GM18502 (cell line): ENCODE results near the gene SARNP.
"Not testable (repeated sequence)": the region's sequence is repeated elsewhere in the genome, so short reads cannot be mapped to it uniquely, and the experiment has no call there.

Experiments used
- ATAC-seq: cut with Tn5 transposase; IDR thresholded peaks from one replicate; pipeline ENCODE4 v1.9.1; 2021; ENCODE audit warnings: mild to moderate bottlenecking; ENCODE audit not compliant: unreplicated experiment, poor library complexity

Gene SARNP

GRCh38 chr12:55817345-55818139, at the start of gene SARNP, which contains the start of gene ORMDL2:
Gene SARNP, minus strand, starts transcription at chr12:55817724. Its CDS starts 23 bp downstream, at chr12:55817701.
Gene ORMDL2, plus strand, starts transcription at chr12:55818041. Its CDS starts 959 bp downstream, at chr12:55819000.
- ATAC-seq: peak; percentile 97

DNA sequence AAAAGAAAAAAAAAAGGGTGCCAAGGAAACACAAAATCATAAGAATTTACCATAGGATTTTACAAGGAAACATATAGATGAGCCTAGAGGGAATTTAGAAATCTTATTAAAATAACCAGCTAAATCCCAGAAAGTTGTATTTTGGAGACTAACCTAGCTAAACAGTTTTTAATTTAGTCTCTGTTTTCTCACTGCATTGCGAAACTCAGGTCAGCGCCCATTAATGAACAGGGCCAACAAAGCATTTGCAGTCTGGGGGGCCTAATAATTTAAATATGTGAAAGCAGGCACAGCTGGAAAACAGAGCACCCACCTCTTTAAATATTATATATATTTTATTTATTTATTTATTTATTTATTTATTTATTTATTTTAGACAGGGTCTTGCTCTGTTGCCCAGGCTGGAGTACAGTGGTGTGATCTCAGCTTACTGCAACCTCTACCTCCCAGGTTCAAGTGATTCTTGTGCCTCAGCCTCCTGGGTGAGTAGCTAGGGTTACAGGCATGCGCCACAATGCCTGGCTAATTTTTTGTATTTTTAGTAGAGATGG, 49.0 kb upstream of the SARNP start:
- not testable (repeated sequence) for ATAC-seq

DNA sequence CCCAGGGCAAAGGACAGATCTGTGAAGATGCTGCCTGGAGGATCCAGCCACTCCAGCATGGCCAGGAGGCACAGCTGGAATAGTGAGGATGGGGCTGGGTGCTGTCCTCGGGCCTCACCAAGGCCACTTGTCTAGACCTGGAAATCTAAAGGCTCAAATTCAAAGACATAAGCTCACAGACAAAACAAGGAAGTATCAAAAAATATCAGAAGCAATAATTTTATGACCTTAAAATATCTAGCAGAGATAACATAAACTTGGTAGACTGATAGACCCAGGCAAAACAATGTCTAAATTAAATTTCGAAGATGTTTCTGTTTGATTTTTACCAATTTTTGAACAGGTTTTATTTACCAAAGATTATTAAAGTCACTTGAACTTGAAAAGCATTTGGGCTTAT, 47.8 kb upstream of the SARNP start:
- ATAC-seq: no peak

- not testable (repeated sequence) for ATAC-seq
Observed at GRCh38 chr12:55862931-55863330, 45.4 kb upstream of the SARNP start.

- ATAC-seq: no peak
Observed at GRCh38 chr12:55862286-55862685, 44.8 kb upstream of the SARNP start.

DNA sequence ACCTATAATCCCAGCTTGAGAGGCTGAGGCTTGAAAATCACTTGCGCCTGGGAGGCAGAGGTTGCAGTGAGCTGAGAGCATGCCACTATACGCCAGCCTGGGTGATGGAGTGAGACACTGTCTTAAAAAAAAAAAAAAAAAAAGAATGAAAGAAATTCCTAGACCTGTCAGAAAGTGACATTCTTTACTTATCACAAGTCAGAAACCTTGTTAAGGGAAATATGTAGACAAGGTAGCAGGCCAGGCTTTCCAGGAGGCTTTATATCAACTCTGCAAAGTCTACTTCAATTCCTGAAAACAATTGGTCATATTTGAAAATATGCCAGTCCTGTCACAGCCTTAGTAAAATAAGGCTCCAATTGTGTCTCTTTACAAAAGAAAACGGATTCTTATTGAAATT, 44.3 kb upstream of the SARNP start:
- ATAC-seq: no peak

- no peak for ATAC-seq
Observed at GRCh38 chr12:55861396-55861795, 43.9 kb upstream of the SARNP start.

DNA sequence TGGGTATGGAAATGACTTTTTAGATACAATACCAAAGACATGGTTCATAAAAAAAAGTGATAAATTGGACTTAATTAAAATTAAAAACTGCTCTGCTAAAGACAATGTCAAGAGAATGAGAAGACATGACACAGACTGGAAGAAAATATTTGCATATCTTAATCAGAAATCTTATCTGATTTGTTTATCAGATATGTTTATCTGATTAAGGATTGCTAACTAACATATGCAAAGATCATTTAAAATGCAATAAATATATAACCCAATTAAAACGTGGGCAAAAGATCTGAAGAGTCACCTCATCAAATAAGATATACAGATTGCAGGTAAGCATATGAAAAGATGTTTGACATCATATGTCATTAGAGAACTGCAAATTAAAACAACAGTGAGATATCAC, 35.2 kb upstream of the SARNP start:
- ATAC-seq: no peak

DNA sequence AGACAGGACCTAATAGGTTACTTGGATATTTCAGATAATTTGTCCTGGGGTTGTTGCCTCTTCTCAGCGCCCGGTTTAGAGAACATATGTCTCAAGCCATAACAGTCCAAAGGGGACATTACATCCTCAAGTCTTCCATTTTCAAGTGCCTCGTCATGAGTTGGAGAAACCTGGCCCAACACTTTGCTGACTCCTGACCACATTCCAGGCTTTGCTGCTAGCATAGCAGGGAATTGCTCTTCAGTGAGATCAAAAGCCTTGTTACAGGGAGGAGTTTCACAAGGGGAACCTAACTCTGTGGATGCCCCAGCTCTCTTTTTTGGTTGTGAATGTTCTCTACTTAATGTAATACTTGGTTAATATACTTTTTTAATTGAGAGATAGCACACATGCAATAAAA, 33.4 kb upstream of the SARNP start:
- ATAC-seq: no peak

- no peak for ATAC-seq
Observed at GRCh38 chr12:55850401-55850800, 32.9 kb upstream of the SARNP start.

- no peak for ATAC-seq
Observed at GRCh38 chr12:55849616-55850343, 32.3 kb upstream of the SARNP start.

GRCh38 chr12:55847603-55848291, 30.2 kb upstream of the SARNP start:
- ATAC-seq: no peak

DNA sequence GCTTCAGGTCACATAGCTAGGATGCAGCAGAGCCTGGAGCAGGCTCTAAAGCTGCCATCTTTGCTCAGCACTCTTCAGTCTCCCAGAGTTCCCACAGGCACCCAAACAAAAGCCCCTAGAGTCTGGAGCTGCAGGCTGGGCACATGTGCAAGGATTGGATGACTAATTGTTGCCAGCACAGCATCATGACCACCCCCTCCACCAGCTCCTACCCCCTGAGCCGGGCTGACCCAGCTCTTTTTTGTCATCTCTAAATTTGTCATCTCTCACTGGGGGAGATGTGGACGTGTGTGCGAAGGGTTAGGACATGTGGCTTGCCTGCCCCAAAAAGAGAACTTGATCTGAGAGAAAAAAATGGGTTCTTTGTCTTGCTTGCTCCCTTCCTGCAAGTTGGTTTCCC, 29.5 kb upstream of the SARNP start:
- no peak for ATAC-seq

GRCh38 chr12:55845785-55846496, 28.4 kb upstream of the SARNP start:
- no peak for ATAC-seq

GRCh38 chr12:55845361-55845760, 27.8 kb upstream of the SARNP start:
- ATAC-seq: no peak

DNA sequence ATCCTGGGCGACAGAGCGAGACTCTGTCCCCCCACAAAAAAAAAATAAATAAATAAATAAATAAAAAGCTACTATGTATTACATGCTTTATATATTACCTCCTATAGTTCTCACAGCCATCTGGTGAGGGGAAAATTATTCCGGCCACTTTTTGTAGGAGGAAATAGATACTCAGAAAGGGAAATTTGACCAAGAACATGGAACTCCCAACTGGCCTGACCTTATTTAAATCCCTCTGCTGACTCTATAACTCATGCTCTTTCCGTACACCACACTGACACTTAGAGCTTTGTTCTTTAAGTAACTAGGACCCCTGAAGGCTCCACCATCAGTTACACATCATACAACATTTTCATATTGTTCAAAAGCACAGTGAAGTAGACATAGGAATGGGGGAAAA, 27.4 kb upstream of the SARNP start:
- no peak for ATAC-seq

- no peak for ATAC-seq
Observed at GRCh38 chr12:55843431-55843830, 25.9 kb upstream of the SARNP start.

DNA sequence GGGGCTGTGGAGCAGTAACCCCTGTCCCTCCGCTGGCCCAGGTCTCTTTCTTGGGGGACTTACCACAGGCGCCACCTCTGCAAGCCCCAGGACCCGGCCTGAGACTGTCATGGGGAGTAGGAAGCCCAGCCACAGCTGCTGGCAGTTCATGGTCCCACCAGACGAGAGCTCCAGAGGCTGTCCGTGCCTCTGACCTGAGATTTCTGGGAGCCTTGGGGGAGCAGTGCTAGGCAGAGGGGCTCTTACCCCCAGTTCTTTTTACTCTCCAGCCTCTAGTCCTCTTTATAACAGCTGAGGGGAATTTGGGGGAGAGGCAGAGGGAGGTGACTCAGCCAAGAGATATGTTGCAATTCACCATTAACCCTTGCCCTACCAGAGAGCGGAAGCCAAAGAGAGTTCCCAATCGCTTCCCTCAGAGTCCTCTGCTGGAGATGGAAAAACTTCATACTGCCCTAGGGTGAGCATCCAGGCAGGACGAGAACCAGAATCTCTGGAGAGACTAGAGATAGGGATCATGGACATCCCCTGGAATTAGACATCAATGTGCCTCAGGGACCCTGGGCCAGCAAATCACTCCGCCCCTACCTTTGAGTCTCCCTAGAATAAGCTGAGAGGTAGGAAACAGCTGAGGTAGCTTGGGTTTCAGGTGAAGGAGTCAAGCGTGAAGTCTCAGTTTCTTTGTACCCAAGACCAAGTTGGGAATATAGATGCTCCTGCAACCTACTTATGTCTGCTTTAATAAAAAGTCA, 25.3 kb upstream of the SARNP start, which contains the start of gene MMP19:
Gene MMP19 (minus strand): TSS at position 256 of the 749 bp plus-strand sequence. CDS start 106 bp downstream, at position 150.
- ATAC-seq: no peak
